Hematopoietic multipotent progenitor cell treated with erythropoietin and hydrocortisone succinate and interleukin-3 and kit ligand, for 6 days (in vitro differentiated cells): ENCODE measurements around the gene HS3ST1.
A peak's percentile ranks its signal among the peaks of the same experiment; 100 is the strongest.

ENCODE experiments used
- DNase-seq: peaks from one replicate; pipeline ENCODE4 v3.0.0-alpha.2; 2015

Gene HS3ST1

DNA sequence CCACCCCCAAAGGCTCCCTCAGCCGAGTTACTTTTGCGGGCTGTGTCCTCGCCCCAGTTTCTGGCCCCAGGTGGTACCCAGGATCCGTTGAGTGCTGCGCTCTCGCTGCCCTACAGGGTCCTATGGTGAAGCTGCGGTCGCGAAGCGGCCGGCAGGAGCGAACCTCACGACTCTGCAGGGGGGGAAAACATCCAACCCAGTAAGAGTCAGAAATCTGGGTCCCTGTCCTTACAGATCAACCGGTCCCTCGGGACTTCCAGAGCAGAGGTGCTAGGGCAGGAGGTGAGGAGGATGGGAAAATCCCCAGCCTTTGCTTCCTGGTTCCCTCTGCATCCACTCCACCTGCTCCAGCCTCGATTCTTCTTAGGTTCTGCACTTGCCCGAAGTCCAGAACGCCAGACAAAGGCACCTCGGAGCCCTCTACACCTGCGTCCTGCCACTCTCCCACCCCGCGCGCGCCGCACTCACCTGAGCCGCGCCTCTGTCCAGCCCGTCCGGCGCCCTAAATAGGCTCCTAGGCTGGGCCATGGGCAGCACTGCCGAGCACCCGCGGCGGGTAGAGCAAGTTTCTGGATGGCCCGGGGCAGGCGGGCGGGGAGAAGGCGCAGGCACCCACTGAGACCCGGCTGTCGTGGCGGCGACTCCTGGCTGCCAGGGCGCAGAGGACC, at the start of gene HS3ST1:
Gene HS3ST1 (minus strand): TSS at position 664 of the 668 bp plus-strand sequence. CDS start 28,889 bp downstream, outside the sequence.
- no peak for DNase-seq

DNA sequence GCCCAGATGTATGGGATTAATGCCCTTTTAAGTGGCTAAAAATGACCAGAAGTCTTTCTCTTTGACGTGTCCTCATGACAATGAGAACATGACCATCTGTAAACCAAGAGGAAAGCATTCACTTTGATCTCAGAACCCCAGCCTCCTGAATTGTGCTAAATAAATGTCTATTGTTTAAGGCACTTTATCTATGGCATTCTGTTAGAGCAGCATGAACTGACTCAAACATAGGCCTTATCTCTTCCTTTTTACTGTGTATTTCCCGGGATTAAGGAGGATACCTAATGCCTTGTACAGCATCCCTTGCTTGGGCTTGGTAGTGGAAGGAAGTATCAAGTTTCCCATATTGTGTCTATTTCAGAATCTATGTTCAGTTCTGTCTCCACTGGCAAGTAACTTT, 47.2 kb upstream of the HS3ST1 start:
- DNase-seq, result no peak

DNA sequence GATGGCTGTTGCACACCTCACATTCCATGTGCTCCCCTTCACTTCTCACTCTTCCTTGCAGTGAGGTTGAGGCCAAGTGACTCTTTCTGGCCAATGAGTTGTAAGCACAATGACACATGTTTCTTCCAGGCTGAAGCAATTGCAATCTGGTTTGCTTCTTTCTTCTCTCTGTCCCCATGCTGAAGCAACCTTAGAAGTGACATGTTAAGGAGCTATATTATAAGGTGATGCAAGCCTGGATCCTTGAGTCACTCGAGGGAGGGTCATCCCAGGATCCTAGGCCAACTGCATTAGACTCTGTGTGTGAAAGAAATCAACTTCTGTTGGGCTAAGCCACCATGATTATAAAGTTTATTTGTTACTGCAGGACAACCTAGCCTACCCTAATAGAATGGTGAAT, 45.5 kb upstream of the HS3ST1 start:
- no peak for DNase-seq

DNA sequence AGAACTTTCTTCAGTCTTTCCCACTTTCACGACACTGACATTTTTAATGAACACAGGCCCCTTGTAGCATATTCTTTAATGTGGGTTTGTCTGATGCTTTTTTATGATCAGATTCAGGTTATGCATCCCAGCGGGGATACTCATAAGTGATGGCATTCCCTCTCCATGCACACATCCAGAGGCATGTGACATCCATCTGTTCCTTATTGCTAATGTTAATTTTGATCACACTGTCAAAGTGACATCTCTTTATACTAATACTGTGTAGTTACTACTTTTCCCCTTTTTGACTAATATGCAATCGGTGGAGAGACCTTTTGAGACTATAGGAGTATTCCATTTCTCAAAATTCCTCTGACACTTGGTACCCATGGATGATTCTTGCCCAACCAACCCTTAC, 43.8 kb upstream of the HS3ST1 start:
- no peak for DNase-seq

DNA sequence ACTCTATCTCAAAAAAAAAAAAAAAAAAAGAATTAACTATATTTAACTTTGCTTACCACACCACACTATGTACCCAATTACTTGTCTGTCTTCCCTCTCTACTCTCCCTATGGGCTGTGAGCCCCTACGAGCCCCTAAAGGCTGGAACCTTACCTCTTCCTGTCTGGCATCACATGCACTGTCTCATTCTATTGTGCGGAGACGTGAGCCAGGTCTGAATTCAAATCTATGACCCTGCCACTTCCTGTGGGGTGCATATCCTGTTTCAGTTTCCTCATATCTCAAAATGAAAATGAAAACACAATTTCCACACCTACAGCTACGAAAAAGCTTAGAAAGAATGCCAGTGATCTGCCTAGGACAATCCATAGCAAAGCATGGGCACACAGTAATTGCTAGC, 42.9 kb upstream of the HS3ST1 start:
- peak; percentile 30 for DNase-seq

DNA sequence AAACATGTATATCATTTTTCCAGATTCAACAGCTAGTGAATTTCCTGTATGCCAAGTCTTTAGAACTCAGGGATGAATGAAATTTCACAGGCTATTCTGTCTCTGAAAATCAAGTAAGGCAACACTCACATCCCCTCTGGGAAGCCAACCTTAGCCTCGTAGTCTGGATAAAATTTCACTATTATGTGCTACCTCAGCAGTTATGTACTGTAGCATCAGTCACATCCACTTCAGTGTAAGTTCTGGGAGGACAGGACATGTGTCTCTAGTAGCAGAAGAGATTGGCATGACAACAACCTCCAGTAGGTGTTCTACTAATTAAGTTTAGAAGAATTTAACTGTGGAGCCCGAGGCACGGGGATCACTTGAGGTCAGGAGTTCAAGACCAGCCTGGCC, 42.4 kb upstream of the HS3ST1 start:
- DNase-seq, result no peak

DNA sequence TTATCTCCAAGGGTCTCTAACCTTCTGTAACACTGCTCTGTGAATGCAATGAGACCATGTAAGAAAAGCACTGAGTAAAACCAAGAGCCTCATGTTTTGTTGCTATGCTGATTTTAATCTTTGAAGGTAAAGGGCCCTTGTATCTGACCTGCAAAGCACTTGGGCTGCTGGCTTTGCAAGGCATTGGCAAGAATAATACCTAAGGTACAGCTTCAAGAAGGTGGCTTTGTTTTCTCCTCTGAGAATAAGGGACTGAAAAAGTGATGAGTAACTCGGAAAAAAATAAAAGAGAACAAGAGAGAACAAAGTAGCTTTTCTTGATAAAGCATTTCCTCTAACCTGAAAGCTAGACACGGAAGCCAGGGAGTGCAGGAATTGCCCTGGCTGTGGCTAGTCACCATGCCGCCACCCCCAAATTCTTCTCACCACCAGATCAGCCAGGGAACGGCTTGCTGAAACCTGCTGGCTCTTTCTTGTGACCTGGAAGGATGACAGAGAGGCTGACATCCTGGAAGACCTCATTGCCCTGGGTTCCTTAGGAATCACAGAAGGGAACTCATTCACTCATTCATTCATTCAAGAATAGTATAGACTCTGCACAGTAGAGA, 41.8 kb upstream of the HS3ST1 start:
- no peak for DNase-seq

DNA sequence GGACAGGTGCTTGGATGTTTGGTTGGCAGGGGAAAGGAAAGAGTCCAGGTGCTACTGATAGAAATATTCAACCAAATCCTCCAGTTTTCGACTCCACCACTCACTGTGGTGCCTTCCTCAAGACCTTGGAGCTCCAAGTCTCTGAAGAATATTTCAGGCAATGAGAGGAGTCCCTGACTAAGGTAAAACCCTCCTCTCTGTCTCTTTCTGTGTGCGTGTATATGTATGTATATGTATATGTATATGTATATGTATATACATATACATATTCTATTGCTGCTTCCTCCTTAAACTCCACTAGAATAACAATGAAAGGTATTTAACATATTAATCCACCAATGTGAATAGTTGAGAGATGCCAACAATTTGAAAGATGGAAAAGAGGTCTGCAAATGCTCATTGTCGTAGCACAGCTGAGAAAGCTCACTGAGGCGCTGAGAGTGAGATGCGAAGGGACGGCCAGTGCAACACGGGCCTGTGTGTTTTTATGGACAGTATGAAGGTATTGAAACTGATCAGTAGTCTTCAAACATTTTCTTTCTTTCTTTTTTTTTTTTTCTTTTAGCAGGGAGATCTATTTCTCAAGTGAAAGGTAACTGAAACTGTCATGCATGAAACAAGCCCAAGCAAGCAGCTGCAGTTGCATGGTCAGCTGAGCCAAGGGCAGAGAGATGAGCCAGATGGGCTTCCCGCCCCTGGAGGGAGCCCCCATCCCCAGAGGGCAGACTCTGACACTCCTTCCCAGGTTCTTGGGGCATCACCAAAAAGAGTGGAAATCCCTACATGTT, 41.1 kb upstream of the HS3ST1 start:
- no peak for DNase-seq

DNA sequence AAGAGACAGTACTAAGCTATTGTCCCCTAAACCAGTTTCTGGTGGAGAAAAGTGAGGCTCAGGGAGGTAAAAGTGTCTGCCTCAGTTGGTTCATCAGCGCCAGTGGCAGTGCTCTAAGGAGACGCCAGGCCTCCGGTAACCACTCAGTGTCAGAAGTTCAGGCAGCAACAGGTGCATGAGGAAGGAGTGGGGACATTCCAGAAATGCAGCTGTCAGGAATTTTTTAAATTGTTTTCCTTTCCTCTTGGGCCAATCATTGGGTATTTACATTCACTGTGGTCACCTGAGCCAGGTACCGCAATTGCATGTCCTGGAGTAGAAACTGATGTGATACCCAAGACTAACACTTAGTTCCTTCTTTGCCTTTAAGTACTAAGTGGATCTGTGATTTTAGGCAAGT, 40.2 kb upstream of the HS3ST1 start:
- no peak for DNase-seq

DNA sequence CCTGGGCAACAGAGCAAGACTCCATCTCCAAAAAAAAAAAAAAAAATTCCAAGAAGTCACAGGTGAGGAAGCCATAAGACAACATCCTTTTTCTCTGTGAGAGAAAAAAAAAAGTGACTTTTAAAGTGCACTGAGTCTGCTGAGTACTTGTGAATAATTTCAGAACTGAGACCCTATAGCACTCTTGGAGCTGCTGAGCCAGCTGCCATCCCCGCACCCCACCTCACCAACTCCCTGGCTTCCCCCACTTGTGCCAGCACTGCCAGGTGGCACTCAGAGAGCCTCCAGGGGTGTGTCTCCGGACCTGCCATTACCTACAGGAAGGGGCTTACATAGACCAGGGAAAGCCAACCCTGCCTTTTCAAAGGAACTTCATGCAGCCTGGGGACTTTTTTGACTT, 39.2 kb upstream of the HS3ST1 start:
- no peak for DNase-seq

DNA sequence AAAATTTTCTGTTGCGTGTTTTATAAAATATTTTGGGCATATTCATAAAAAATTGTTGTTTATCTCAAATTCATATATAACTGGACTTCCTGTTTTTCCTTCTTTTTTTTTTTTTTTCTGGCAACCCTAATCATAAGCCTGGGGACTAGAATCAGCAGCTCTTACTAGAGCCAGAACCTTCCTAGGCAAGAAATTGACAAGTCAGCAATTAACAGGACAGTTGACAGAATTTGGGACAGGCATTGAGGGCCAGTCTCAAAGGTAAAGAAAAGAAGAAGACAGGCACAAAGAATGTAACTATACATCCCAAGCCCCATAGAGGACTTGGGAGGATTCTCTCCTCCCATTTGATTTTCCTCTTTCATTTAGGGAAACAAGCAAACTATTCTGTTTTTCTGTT, 35.0 kb upstream of the HS3ST1 start:
- DNase-seq, result no peak

DNA sequence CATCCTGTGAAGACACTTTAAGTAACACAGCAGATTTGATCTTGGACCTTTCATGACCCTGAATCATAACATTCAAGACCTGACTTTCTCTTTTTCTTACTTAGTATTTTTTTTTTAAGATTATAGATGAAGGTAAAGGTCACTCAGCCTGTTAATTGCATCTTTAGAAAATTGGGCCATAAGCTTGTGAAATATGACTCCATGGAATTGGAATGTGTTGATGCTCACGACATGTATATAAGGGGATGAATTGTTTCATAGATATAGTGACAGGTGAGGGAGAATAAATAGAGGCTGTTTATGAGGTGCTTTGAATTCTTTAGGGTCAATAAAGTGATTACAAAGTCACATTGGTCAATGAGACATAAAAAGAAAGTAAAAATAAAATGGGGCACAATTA, 27.7 kb upstream of the HS3ST1 start:
- no peak for DNase-seq

DNA sequence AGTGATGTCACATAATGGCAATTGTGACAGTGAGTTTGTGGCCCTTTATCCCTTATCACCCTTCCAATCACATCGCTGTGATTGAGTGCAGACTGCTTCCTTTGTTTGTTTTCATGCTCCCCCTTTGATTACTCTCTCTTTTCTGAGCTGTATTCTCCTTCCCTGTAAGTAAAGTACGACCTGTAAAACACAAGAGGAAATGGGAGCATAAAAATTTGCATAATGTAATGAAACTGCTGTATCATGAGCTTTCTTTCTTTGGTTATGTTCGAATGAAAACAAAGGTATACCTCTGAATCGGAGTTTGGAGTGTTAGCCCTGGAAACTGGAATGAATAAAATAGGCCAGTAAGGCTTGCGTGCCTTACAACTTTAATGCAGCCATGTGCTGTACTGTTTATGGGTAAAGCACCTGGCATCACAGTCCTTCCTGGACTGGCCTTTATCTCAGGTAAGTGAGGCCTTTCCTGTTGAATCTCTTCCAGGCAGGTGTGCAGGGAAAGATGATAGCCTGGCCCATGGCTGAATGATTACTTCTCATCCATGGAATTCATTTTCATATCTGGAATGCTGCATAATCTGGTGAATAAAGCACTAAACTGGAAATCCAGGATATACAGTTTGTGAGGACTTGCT, 26.6 kb upstream of the HS3ST1 start:
- no peak for DNase-seq

DNA sequence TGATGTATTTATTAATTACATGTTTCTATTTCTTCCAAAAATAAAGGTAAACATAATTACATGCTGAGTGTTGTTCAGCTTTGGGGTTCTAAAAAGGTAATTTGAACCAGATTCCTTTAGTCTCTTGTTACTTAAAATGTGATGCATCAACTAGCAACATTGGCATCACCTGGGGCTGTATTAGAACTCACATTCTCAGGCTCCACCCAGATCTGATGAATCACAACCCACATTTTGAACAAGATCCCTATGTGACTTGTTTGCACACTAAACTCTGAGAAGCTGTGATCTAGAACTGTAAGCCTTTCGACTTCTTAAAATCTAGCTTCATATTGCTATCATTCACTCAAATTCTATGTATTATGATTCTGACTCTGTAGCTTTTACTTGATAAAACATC, 23.0 kb upstream of the HS3ST1 start:
- DNase-seq, result no peak

DNA sequence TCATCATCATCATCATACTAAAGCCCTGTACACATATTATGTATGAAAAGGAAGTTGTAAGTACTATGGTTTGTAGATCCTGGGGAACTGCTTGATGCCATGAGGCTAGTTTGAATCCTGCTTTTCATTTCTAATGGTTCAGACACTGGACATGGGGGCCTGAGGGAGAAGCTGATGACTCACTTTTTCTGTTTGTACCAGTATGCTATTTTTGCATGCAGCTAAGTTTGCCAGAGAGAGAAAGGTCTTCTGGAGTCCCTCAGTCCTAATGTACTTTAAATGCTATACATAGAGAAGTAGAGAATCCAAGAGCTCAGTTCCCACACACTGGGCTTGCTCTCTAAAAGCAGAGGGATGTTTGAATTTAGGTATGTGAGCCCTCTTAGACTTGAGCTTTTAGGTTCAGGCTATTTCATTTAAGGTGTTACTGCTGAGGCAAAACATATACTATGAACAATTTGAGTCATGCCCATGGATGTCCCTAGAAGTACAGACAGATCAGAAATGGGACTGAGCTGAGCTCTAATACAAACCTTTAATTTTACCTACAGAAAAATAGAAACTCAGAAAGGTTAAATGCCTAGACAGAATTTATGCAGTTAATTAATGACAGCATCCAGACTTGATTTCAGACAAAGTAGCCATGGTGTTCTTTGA, 17.6 kb upstream of the HS3ST1 start:
- no peak for DNase-seq

DNA sequence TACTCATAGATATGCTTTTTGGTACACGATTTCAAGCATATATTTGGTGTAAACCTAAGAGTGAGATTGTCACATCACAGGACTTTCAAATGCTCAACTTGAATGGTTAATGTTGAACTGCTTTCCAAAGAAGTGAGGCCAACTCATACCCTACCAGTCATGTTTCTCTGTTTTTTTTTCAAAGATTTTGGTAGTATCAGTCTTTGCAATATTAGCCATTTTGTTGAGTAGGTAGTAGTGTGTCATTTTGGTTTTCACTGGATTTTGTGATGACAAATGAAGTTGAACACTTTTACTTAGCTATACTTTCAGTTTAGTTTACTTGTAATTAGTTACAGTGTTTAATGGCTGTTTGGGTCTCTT, 12.5 kb upstream of the HS3ST1 start:
- no peak for DNase-seq

DNA sequence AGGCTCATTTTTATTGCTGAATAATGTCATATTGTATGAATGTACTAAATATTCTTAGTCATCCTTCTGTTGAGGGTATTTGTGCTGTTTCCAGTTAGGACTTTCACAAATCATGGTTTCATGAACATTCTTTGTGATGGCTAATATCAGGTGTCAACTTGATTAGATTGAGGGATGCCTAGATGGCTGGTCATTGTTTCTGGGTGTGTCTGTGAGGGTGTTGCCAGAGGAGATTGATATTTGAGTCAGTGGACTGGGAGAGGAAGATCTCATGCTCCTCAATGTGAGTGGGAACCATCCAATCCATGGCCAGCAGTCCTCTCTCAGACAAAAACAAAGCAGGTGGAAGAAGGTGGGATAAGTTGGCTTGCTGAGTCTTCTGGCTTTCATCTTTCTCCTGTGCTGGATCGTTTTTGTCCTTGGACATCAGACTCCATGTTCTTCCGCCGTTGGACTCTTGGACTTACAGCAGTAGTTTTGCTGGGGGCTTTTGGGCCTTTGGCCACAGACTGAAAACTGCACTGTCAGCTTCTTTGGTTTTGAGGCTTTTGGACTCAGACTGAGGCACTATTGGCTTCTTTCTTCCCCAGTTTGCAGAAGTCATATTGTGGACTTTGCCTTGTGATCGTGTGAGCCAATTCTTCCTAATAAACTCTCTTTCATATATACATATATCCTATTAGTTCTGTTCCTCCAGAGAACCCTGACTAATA, 11.9 kb upstream of the HS3ST1 start:
- no peak for DNase-seq

DNA sequence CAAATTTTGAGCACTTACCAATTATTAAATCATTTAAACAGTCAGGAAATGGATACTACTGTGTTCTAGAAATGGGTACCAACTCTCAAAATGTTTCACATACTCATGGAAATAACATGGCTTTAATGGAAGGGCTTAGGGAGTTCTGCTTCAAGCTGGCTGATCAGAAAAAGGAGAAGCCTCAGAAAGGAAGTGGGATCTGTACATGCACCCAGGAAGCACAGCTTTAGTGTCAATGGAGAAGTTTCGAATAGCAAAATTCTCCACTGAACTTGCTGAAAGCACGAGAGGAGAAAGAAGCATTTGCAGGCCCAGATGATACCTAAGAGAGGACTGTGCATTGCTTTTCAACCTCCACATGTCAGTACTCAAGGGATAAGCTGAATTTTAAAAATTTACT, 11.1 kb upstream of the HS3ST1 start:
- DNase-seq, result no peak

DNA sequence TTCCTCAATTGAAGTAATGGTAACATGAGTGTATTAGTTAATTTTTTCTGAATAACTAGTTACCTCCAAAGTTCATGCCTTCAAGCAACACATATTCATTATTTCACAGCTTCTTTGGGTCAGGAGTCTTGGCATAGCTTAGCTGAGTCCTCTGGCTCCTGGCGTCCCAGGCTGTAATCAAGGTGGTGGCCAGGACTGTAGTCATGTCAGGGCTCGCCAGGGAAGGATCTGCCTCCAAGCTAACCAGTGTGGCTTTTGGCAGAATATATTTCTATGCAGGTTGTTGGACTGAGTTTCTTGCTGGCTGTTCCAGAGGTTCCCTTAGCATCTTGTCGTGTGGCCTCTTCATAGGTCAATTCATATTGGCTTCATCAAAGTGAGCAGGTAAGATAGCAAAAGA, 10.0 kb upstream of the HS3ST1 start:
- no peak for DNase-seq

DNA sequence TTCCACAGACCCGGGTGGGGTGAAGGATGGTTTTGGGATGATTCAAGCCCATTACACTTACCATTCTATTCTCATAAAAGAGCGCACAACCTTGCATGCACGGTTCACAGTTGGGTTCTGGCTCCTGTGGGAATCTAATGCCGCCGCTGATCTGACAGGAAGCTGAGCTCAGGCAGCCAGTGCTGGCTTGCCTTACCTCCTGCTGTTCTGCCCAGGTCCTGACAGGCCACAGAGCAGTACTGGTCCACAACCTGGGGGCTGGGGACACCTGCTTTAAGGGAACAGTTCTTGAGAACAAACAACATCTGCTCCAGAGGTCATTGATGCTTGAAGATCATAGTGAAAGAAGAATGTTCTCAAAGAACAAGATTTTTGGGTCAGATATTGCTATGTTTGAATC, 8.0 kb upstream of the HS3ST1 start:
- DNase-seq, result no peak

DNA sequence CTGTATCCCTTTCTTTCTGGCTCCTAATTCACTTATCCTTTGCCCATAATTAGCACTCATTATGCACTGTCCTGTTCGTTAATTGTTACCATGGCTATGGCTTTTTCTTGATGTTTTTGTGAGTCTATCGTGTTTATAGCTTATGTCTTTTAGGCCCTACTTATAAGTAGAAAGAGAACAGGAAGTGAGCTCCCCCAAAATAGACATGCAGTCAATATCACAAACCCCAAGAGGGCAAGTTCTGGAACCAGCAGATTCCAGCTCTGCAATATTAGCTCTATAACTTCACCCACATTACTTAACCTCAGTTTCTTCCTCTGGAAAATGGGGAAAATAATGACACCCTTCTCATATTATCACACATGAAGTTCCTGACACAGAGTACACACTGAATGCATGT, 7.4 kb upstream of the HS3ST1 start:
- no peak for DNase-seq

DNA sequence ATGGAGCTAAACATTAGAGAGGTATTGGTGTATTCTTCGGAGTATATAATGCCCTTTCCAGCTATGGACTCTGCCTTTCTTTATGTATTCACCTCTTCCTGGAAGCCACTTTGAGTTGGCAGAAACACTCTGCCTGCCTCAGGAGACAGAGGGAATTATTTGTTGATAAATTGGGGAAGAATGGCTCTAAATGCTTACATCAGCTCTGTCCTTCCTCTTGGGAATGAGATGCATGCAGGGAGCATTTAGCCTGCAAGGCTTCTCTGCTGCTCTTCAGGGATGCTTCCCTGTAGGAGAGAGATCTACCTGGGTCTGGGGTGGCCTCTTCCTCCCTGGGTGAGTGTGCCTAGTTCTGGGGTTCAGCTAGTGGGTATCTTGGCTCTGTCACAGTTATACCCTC, 6.9 kb upstream of the HS3ST1 start:
- no peak for DNase-seq

DNA sequence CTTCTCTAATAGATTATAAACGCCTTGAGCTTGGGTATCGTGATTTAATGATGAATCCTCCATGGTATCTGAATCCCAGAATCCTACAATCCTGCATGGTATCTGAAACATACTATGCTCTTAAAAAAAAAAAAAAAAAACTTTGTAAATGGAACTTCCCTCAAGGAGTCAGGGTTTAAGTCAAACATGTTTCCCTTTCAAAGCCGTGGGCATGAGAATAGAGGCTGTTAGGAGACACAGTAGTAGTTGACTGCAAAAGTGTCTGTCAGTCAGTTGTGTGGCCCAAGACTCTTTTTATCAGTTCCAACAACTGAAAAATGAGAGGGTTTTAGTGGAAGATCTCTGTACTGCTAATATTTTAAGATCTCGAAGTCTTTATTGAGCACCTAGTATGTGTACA, 2.4 kb upstream of the HS3ST1 start:
- DNase-seq, result no peak
